ENCODE measurements around the gene GID8.

- TF ChIP-seq POLR2AphosphoS5 (IDR thresholded peaks at IDR 0.05): no peak
- TF ChIP-seq MXI1 (conservative IDR thresholded peaks at IDR 0.05; ENCODE audit: poor library complexity, severe bottlenecking): no peak
Measured at GRCh38 chr20:62989201-62989601, 51.3 kb downstream of the GID8 start.
